Upper lobe of left lung (tissue), 4 donors: ENCODE results near the gene VWA8.

Source experiments
- EP300 ChIP-seq, 4 donors: sonication (generic); formaldehyde crosslinking; IDR thresholded peaks; one replicate each; pipeline ENCODE4 v1.5.1; 2017; ENCODE audit warnings: antibody characterized with exemption in 4 of 4, control low read depth in 2 of 4
- POLR2A ChIP-seq, 4 donors: fragments of 450-650 bp; IDR thresholded peaks; one replicate each; pipeline ENCODE4 v1.5.1; 2016 to 2017; ENCODE audit warnings: antibody characterized with exemption in 4 of 4, mild to moderate bottlenecking in 2 of 4
- POLR2AphosphoS5 ChIP-seq, 2 donors: sonication (generic); formaldehyde crosslinking; IDR thresholded peaks; one replicate each; pipeline ENCODE4 v1.5.1; 2017; ENCODE audit warnings: antibody characterized with exemption in 2 of 2
- TF ChIP-seq, protein P1 (sequence below), 6 experiments: fragments of 450-650 bp in 4 of 6; fragments of 200-600 bp in 2 of 6; sonication (generic) in 2 of 6; IDR thresholded peaks; one replicate each; pipeline ENCODE4 v1.5.1; 2016 to 2019; ENCODE audit warnings: antibody characterized with exemption in 6 of 6

DNA sequence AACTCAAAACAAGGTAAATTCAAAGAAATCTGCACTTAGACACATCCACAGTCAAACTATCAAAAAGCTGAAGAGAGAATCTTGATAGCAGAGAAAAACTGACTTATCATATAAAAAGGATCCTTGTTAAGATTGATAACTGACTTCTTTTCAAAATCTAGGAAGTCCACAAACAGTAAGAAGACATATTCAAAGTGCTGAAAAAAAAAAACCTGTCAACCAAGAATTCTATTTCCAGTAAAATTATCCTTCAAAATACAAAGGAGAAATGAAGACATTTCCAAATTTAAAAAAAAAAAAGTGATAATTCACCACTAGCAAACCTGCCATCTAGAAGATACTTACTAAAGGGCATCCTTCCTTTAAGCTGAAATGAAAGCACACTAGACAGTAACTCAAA, 15.0 kb downstream of the VWA8 start:
- TF ChIP-seq POLR2AphosphoS5 (IDR thresholded peaks at IDR 0.05) (no peak), EP300 (IDR thresholded peaks at IDR 0.05) (no peak), POLR2A (IDR thresholded peaks at IDR 0.05) (no peak)
- TF ChIP-seq, protein P1, sequence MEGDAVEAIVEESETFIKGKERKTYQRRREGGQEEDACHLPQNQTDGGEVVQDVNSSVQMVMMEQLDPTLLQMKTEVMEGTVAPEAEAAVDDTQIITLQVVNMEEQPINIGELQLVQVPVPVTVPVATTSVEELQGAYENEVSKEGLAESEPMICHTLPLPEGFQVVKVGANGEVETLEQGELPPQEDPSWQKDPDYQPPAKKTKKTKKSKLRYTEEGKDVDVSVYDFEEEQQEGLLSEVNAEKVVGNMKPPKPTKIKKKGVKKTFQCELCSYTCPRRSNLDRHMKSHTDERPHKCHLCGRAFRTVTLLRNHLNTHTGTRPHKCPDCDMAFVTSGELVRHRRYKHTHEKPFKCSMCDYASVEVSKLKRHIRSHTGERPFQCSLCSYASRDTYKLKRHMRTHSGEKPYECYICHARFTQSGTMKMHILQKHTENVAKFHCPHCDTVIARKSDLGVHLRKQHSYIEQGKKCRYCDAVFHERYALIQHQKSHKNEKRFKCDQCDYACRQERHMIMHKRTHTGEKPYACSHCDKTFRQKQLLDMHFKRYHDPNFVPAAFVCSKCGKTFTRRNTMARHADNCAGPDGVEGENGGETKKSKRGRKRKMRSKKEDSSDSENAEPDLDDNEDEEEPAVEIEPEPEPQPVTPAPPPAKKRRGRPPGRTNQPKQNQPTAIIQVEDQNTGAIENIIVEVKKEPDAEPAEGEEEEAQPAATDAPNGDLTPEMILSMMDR (IDR thresholded peaks at IDR 0.05), result no peak
